ENCODE measurements around the gene PPP2R5E. TPM values are rescaled to one million over a fixed set of nuclear protein-coding genes. Genes with fewer than 3 reads are reported as not detected.

PPP2R5E gene
- total RNA-seq, 1 experiment from 2014 or later: 45.0 TPM

DNA sequence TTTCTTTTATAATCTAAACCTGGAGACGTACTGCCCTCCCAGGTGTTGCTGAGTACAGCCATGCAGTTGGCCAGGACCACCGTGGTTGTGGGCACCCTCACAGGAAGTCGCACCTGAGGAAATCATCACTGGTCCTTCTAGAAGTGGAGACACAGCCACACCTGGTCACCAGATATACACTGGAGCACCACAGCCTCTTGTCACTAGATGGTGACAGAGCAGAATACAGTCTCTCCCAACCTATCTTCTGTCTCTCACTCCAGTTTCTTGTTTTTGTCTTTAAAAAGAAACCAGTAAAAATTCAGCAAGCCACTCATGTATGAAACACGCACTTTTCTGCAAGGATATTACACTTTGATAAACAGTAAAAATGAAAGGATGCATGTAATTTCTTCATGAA is 181.4 kb downstream of the PPP2R5E start:
- Histone ChIP-seq H3K9ac (ENCODE audit: low read length) (no peak overlapping the region), H2AFZ (ENCODE audit: low read depth, low read length, poor library complexity, severe bottlenecking) (no peak overlapping the region), H3K79me2 (ENCODE audit: insufficient read depth, low read length) (no peaks in the 10 kb centered on the region), H3K9me3 (ENCODE audit: control insufficient read depth in 1 of 2, insufficient read depth in 1 of 2, low read depth in 1 of 2, low read length in 2 of 2) (no peaks in the 10 kb centered on the region), H3K36me3 (ENCODE audit: control insufficient read depth in 1 of 2, insufficient read depth in 2 of 2, low read length in 2 of 2) (no peaks in the 10 kb centered on the region), H3K4me2 (ENCODE audit: low read length) (no peak overlapping the region), H3K4me3 (replicated peaks in 1 of 2; ENCODE audit: low read depth in 1 of 2, low read length in 2 of 2) (no peak overlapping the region), H3K27ac (ENCODE audit: low read depth, low read length) (no peak overlapping the region), H3K4me1 (ENCODE audit: control insufficient read depth in 1 of 2, insufficient read depth in 2 of 2, low read length in 2 of 2) (no peaks in the 10 kb centered on the region), H3K27me3 (ENCODE audit: insufficient read depth, low read length) (no peaks in the 10 kb centered on the region), H3K9me2 (ENCODE audit: insufficient read depth) (no peaks in the 10 kb centered on the region), H4K20me1 (ENCODE audit: insufficient read depth) (no peaks in the 10 kb centered on the region)
- TF ChIP-seq CTCF (IDR thresholded peaks at IDR 0.05 in 2 of 3, conservative IDR thresholded peaks at IDR 0.05 in 1 of 3; ENCODE audit: borderline replicate concordance in 1 of 3, insufficient read depth in 1 of 3, low read depth in 2 of 3, low read length in 2 of 3): 0 out of 6 replicates have a peak, but pooled peaks of 2 of the 3 experiments have one; percentile 14
- TF ChIP-seq ELF1 (IDR thresholded peaks at IDR 0.05; ENCODE audit: borderline replicate concordance, low read depth): no peak
- peak; percentile 24; the same call in 1 of the 2 replicates for TF ChIP-seq RAD21 (IDR thresholded peaks at IDR 0.05; ENCODE audit: low read depth)
- ATAC-seq: peak; percentile 76
- CTCF ChIA-PET: no interaction called here
- intact Hi-C loops (cut with micrococcal nuclease): no loop called here
- DNase-seq (ENCODE audit: low read depth, low spot score): no peak
- POLR2A ChIA-PET: no interaction called here
- BruUV-seq (replicated peaks): no TSS peak
- RAD21 ChIA-PET (ENCODE audit: low non-redundant PET in 1 of 2, low total read pairs in 2 of 2, uncharacterized antibody in 2 of 2, unreplicated experiment in 2 of 2): no interaction called here

DNA sequence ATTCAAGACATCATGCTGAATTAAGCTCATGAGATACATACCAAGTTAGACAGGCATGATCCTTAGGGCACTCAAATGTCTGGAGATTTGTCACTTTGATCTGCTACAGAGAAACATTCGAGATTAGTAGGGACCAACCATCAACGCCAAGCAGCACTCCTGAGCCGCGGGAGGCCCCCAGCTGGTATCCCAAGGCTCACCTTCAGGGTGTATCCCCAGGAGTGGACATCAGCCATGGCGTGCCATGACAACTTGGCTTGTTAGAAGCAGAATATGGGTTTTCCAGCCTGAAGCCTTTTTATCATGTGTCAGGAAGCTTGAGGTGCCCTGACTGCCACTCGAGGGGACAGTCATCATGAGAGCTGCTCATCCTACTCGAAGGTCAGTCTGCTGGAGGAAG is 185.3 kb downstream of the PPP2R5E start:
- Histone ChIP-seq H3K9me3 (ENCODE audit: control insufficient read depth in 1 of 2, insufficient read depth in 1 of 2, low read depth in 1 of 2, low read length in 2 of 2) (no peaks in the 10 kb centered on the region), H3K27ac (ENCODE audit: low read depth, low read length) (no peak overlapping the region), H3K4me3 (replicated peaks in 1 of 2; ENCODE audit: low read depth in 1 of 2, low read length in 2 of 2) (no peak overlapping the region), H3K9ac (ENCODE audit: low read length) (no peak overlapping the region), H4K20me1 (ENCODE audit: insufficient read depth) (no peaks in the 10 kb centered on the region), H3K79me2 (ENCODE audit: insufficient read depth, low read length) (no peaks in the 10 kb centered on the region), H3K4me2 (ENCODE audit: low read length) (no peak overlapping the region), H2AFZ (ENCODE audit: low read depth, low read length, poor library complexity, severe bottlenecking) (no peak overlapping the region), H3K27me3 (ENCODE audit: insufficient read depth, low read length) (no peaks in the 10 kb centered on the region), H3K36me3 (ENCODE audit: control insufficient read depth in 1 of 2, insufficient read depth in 2 of 2, low read length in 2 of 2) (no peaks in the 10 kb centered on the region), H3K4me1 (ENCODE audit: control insufficient read depth in 1 of 2, insufficient read depth in 2 of 2, low read length in 2 of 2) (no peaks in the 10 kb centered on the region), H3K9me2 (ENCODE audit: insufficient read depth) (no peaks in the 10 kb centered on the region)
- ATAC-seq (no peak), DNase-seq (ENCODE audit: low read depth, low spot score) (no peak)
- TF ChIP-seq CEBPB (IDR thresholded peaks at IDR 0.05; ENCODE audit: low read depth) (no peak), TCF7L2 (IDR thresholded peaks at IDR 0.05; ENCODE audit: borderline replicate concordance, extremely low read depth, insufficient read depth, insufficient read length) (no peak), CTCF (IDR thresholded peaks at IDR 0.05 in 2 of 3, conservative IDR thresholded peaks at IDR 0.05 in 1 of 3; ENCODE audit: borderline replicate concordance in 1 of 3, insufficient read depth in 1 of 3, low read depth in 2 of 3, low read length in 2 of 3) (no peak)
- TF ChIP-seq, protein P1, sequence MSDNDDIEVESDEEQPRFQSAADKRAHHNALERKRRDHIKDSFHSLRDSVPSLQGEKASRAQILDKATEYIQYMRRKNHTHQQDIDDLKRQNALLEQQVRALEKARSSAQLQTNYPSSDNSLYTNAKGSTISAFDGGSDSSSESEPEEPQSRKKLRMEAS (IDR thresholded peaks at IDR 0.05): no peak
- ChIA-PET CTCF (no interaction called here), POLR2A (no interaction called here), RAD21 (ENCODE audit: low non-redundant PET in 1 of 2, low total read pairs in 2 of 2, uncharacterized antibody in 2 of 2, unreplicated experiment in 2 of 2) (no interaction called here)
- intact Hi-C loops (cut with micrococcal nuclease): no loop called here
- BruUV-seq (replicated peaks): no TSS peak
